ENCODE data around the gene NPAS3.

- TF ChIP-seq, protein P1, sequence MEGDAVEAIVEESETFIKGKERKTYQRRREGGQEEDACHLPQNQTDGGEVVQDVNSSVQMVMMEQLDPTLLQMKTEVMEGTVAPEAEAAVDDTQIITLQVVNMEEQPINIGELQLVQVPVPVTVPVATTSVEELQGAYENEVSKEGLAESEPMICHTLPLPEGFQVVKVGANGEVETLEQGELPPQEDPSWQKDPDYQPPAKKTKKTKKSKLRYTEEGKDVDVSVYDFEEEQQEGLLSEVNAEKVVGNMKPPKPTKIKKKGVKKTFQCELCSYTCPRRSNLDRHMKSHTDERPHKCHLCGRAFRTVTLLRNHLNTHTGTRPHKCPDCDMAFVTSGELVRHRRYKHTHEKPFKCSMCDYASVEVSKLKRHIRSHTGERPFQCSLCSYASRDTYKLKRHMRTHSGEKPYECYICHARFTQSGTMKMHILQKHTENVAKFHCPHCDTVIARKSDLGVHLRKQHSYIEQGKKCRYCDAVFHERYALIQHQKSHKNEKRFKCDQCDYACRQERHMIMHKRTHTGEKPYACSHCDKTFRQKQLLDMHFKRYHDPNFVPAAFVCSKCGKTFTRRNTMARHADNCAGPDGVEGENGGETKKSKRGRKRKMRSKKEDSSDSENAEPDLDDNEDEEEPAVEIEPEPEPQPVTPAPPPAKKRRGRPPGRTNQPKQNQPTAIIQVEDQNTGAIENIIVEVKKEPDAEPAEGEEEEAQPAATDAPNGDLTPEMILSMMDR (IDR thresholded peaks at IDR 0.05), result no peak
- TF ChIP-seq EP300 (IDR thresholded peaks at IDR 0.05), result no peak
- no peak for TF ChIP-seq POLR2A (IDR thresholded peaks at IDR 0.05)
Observed at GRCh38 chr14:33469898-33470297, 531.2 kb downstream of the NPAS3 start.

Data from tibial nerve (tissue), 4 donors.